Measurements from ENCODE around the gene CENPO. TPM values are rescaled to one million over a fixed set of nuclear protein-coding genes. Genes with fewer than 3 reads are reported as not detected.

CENPO gene
- total RNA-seq, 1 donor from 2014 or later: not detected

- no peak overlapping the region for H3K27ac ChIP-seq
- intact Hi-C loops (cut with DNase I): no loop called here
- H3K27me3 ChIP-seq: no peaks in the 10 kb centered on the region
- no peak overlapping the region for H3K4me3 ChIP-seq
- no peak for TF ChIP-seq CTCF (IDR thresholded peaks at IDR 0.05)
- H3K4me1 ChIP-seq: no peaks in the 10 kb centered on the region
- no peaks in the 10 kb centered on the region for H3K9me3 ChIP-seq
- DNase-seq (ENCODE audit: low spot score in 2 of 2): no peak
- H3K36me3 ChIP-seq: peaks cover 6 to 17% of the 10 kb centered on the region in 2 donors
These were observed 50.9 kb downstream of the CENPO start for GRCh38 chr2:24844023-24844685.

- no peak for TF ChIP-seq CTCF (IDR thresholded peaks at IDR 0.05)
- Histone ChIP-seq H3K36me3 (peaks cover 3 to 7% of the 10 kb centered on the region in 2 donors), H3K9me3 (no peaks in the 10 kb centered on the region), H3K4me1 (no peaks in the 10 kb centered on the region), H3K4me3 (no peak overlapping the region), H3K27me3 (no peaks in the 10 kb centered on the region), H3K27ac (no peak overlapping the region)
- DNase-seq (ENCODE audit: low spot score in 2 of 2): no peak
- intact Hi-C loops (cut with DNase I): no loop called here
These were observed 52.5 kb downstream of the CENPO start for GRCh38 chr2:24845691-24846090.

GRCh38 chr2:24850944-24851343 is 57.7 kb downstream of the CENPO start:
- Histone ChIP-seq H3K27me3 (no peaks in the 10 kb centered on the region), H3K9me3 (no peaks in the 10 kb centered on the region), H3K27ac (no peak overlapping the region), H3K4me3 (no peak overlapping the region), H3K4me1 (peaks cover 6 to 16% of the 10 kb centered on the region in 2 donors), H3K36me3 (no peaks in the 10 kb centered on the region)
- no peak for DNase-seq (ENCODE audit: low spot score in 2 of 2)
- intact Hi-C loops (cut with DNase I): no loop called here
- no peak for TF ChIP-seq CTCF (IDR thresholded peaks at IDR 0.05)

GRCh38 chr2:24852026-24852425 is 58.8 kb downstream of the CENPO start:
- Histone ChIP-seq H3K27ac (no peak overlapping the region), H3K4me3 (no peak overlapping the region), H3K4me1 (peaks cover 6 to 26% of the 10 kb centered on the region in 2 donors), H3K9me3 (no peaks in the 10 kb centered on the region), H3K36me3 (no peaks in the 10 kb centered on the region), H3K27me3 (no peaks in the 10 kb centered on the region)
- intact Hi-C loops (cut with DNase I): no loop called here
- TF ChIP-seq CTCF (IDR thresholded peaks at IDR 0.05): no peak
- DNase-seq (ENCODE audit: low spot score in 2 of 2): no peak

- no peaks in the 10 kb centered on the region for H3K27me3 ChIP-seq
- peaks cover 6 to 28% of the 10 kb centered on the region in 2 donors for H3K4me1 ChIP-seq
- H3K36me3 ChIP-seq: no peaks in the 10 kb centered on the region
- no peak overlapping the region for H3K27ac ChIP-seq
- no peak for TF ChIP-seq CTCF (IDR thresholded peaks at IDR 0.05)
- intact Hi-C loops (cut with DNase I): no loop called here
- no peak for DNase-seq (ENCODE audit: low spot score in 2 of 2)
- H3K4me3 ChIP-seq: no peak overlapping the region
- H3K9me3 ChIP-seq: no peaks in the 10 kb centered on the region
These were observed 59.3 kb downstream of the CENPO start for GRCh38 chr2:24852431-24853020.
